Spinal cord (tissue), 10 donors: ENCODE data around the gene MACROD2. TPM values are rescaled to one million over a fixed set of nuclear protein-coding genes. Genes with fewer than 3 reads are reported as not detected.
A peak's percentile ranks its signal among the peaks of the same experiment; 100 is the strongest.

ENCODE experiments used
- DNase-seq, 6 donors: peaks; one replicate each; pipeline versions ENCODE4 v3.0.0 to v3.0.0-alpha.2; 2013 to 2015; ENCODE audit warnings: low spot score in 6 of 6, low read depth in 4 of 6
- H3K27ac ChIP-seq: one replicate; pipeline ENCODE4 v1.5.1; 2013; ENCODE audit warnings: low read depth, low read length, control low read depth
- H3K27me3 ChIP-seq: one replicate; pipeline ENCODE4 v1.6.1; 2013; ENCODE audit warnings: low read length; ENCODE audit not compliant: control insufficient read depth, insufficient read depth
- H3K36me3 ChIP-seq: one replicate; pipeline ENCODE4 v1.6.1; 2013; ENCODE audit warnings: low read length; ENCODE audit not compliant: control insufficient read depth, insufficient read depth
- H3K4me1 ChIP-seq: one replicate; pipeline ENCODE4 v1.6.1; 2013; ENCODE audit warnings: low read length; ENCODE audit not compliant: control insufficient read depth, insufficient read depth
- H3K4me3 ChIP-seq: one replicate; pipeline ENCODE4 v1.5.1; 2013; ENCODE audit warnings: low read depth, low read length, control low read depth
- H3K9me3 ChIP-seq: one replicate; pipeline ENCODE4 v1.6.1; 2013; ENCODE audit warnings: low read length; ENCODE audit not compliant: control insufficient read depth, insufficient read depth
- WGBS: methylation state at CpG from one replicate; pipeline ENCODE4 v1.1.5; 2013; ENCODE audit warnings: missing lambda C conversion rate; ENCODE audit not compliant: insufficient coverage; 5-methylcytosine and 5-hydroxymethylcytosine counted together
- polyA plus RNA-seq, 2 donors: library from polyadenylated mRNA; unstranded; fragments of 120-200 nt; gene quantifications; one replicate each; pipeline ENCODE4 v1.2.1, GENCODE V29; 2013; ENCODE audit not compliant: insufficient read length in 2 of 2
- total RNA-seq, 2 donors: library from RNA; depleted of rRNA in 1 of 2; stranded (reverse); fragments of 120-200 nt in 1 of 2; fragments of >200 nt in 1 of 2; gene quantifications; one replicate each; pipeline versions ENCODE4 v1.2.3 to v1.2.4, GENCODE V29; 2013 to 2014
- donor health status: healthy.

MACROD2 gene
- total and polyA plus RNA-seq, 4 donors = 16.2 to 34.0 (median 23.6) TPM

DNA sequence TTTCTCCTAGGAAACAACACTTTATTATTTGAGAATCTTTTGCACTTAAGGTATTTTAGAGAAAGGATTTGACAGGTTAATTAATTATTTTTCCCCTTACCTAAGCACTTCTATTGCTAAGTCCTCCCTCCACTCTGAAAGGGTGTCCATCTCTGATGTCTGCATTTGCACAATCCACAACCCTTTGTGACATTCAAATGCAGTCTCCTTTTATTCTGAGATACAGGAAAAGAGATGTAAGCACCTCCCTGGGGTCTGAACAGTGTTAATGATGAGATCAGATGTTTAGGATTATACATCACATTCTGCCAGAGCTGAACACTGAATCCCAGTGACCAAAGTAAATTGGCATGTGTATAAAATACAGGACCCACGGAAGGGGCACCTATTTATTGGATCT lies 1206.3 kb downstream of the MACROD2 start:
- Histone ChIP-seq H3K36me3 (no peaks in the 10 kb centered on the region), H3K27ac (no peak overlapping the region), H3K27me3 (no peaks in the 10 kb centered on the region), H3K4me1 (no peaks in the 10 kb centered on the region), H3K9me3 (no peaks in the 10 kb centered on the region), H3K4me3 (no peak overlapping the region)
- DNase-seq = no peak
- no CpG with 5 or more reads among the region's 1 CpG for WGBS

DNA sequence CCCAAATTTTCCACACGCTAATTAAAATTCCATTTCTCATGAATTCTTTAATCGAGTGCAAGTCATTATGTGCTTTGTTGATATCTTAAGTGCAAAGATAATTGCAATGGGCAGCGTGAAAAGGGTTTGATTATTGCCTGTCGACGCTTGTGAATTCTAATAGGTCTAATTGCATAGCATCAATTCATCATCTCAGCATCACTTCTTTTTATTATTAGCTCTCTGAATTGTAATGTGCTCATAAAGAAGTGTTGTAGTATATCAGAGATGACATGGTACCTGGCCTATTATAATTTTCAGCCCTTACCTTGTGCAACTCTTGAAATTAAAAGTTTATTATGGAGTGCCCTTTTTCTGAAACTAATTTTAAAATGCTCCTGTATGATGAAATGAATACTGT lies 1208.9 kb downstream of the MACROD2 start:
- Histone ChIP-seq H3K36me3 (no peaks in the 10 kb centered on the region), H3K4me1 (no peaks in the 10 kb centered on the region), H3K9me3 (peaks cover 3% of the 10 kb centered on the region), H3K27me3 (no peaks in the 10 kb centered on the region), H3K27ac (no peak overlapping the region), H3K4me3 (no peak overlapping the region)
- WGBS = no CpG with 5 or more reads among the region's 5 CpGs
- peak in 1 of 6 donors; percentile 65 for DNase-seq

DNA sequence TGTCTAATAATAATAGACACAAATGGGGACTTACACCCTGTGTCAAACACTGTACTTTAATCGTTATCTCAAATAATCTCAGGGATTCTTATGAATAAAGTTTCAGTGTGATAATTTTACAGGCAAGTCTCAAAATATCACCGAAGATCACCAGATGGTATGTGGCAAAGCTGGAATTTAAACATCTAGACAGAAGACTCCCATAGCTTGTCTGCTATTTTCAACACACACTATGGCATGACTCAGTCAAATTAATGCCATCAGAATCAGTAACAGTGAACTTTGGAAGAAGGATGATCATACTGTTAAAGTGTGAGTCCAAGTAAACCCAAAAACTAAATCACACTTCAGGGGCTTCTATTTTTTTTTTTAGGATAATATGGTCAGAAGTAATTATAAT lies 1209.7 kb downstream of the MACROD2 start:
- Histone ChIP-seq H3K27me3 (no peaks in the 10 kb centered on the region), H3K36me3 (no peaks in the 10 kb centered on the region), H3K27ac (no peak overlapping the region), H3K4me3 (no peak overlapping the region), H3K4me1 (no peaks in the 10 kb centered on the region), H3K9me3 (peaks cover 3% of the 10 kb centered on the region)
- peak in 1 of 6 donors; percentile 25 for DNase-seq
- no CpG with 5 or more reads among the region's 2 CpGs for WGBS

DNA sequence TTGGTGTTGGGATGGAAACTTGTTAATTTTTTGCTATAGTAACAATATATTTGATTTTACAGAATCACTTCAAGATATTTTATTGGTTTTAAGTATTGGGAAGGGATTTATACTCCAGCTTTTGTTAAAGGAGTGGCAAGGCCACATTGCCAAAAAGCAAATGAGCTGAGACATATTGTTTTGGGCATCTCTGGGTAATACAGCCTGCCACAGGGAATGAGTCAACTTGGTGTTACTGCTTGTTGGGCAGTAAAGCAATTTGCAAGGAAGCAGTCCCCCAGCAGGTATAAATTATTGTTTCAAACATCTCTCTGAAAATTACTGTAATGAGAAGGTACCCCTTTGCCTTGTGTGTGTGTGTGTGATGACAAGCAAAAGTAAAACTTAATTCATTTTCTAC lies 1210.4 kb downstream of the MACROD2 start:
- Histone ChIP-seq H3K4me1 (no peaks in the 10 kb centered on the region), H3K27me3 (no peaks in the 10 kb centered on the region), H3K36me3 (no peaks in the 10 kb centered on the region), H3K9me3 (peaks cover 3% of the 10 kb centered on the region), H3K27ac (no peak overlapping the region), H3K4me3 (no peak overlapping the region)
- DNase-seq = no peak

DNA sequence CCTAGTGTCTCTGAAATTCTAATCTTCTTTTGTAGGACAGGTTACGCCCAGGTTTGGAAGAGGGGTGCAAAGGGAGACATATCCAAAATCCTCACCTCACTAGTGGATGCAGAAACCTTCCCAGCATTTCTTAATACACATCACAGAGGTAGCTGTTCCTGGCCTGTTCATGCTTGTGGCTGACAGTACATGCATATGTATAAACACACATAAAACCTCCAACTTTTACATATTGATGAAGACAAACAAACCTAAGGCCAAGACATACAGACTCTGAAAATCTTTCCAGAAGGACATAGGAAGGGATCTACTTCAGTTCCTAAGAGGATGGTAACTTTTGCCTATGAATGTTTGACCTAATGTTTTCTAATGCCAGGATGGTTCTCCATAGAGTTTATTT lies 1214.2 kb downstream of the MACROD2 start:
- H3K27ac ChIP-seq = no peak overlapping the region
- peaks cover 3% of the 10 kb centered on the region for H3K9me3 ChIP-seq
- no peaks in the 10 kb centered on the region for H3K27me3 ChIP-seq
- H3K4me3 ChIP-seq = no peak overlapping the region
- no peak for DNase-seq
- H3K4me1 ChIP-seq = no peaks in the 10 kb centered on the region
- no peaks in the 10 kb centered on the region for H3K36me3 ChIP-seq
- no CpG with 5 or more reads among the region's 1 CpG for WGBS

DNA sequence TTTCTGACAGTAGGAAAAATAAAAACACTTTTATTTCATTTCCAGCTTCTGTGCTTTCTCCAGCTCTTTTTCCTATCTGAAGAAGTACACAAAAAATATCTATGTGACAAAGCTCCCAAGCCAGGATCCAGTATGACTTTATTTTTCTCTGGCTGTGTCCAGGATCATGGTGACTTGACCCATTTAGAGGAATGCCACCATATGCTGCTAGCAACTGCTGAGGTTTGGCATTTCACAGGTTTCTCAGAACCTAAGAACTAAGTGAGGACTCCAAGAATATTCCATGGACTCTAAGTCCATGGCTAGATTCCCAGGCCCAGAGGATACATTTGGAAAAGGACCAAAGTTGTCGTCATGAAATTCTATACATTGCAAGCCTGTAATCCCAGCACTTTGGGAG lies 1218.7 kb downstream of the MACROD2 start:
- Histone ChIP-seq H3K9me3 (no peaks in the 10 kb centered on the region), H3K27me3 (no peaks in the 10 kb centered on the region), H3K27ac (no peak overlapping the region), H3K4me1 (no peaks in the 10 kb centered on the region), H3K4me3 (no peak overlapping the region), H3K36me3 (no peaks in the 10 kb centered on the region)
- DNase-seq = no peak
- WGBS = no CpG with 5 or more reads among the region's 1 CpG

DNA sequence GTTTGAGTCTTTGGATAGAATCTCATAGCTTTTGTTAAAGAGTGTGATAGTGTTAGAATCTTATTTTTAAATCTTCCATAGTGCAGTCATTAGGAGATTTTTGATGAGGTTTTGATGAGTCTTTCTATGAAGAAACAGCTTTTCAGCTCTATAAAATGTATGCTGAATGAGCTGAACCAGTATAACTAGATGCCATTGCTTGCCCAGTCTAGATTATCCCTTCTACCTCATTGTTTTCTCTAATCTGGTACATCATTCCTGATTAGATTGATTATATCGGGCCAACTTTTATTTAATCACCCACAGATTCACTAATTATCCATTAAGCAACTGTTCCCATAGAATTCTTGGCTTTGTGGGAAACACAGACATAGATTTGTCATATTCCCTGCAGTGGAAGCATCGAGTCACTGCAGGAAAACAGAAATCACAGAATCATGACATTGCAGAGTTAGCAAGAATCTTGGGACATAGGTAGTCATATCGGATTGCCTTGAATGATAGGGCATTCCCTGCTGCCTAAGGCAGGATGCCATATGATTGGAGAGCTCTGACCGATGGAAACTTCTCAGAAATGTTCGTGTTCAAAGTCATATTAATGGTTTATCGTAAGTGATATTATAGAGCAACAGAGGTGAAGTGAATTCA lies 1224.8 kb downstream of the MACROD2 start:
- 87% methylated on average over 4 of the region's 6 CpGs for WGBS
- no peak overlapping the region for H3K4me3 ChIP-seq
- no peaks in the 10 kb centered on the region for H3K4me1 ChIP-seq
- H3K9me3 ChIP-seq = no peaks in the 10 kb centered on the region
- no peaks in the 10 kb centered on the region for H3K27me3 ChIP-seq
- DNase-seq = peak in 1 of 6 donors; percentile 69
- no peak overlapping the region for H3K27ac ChIP-seq
- no peaks in the 10 kb centered on the region for H3K36me3 ChIP-seq

DNA sequence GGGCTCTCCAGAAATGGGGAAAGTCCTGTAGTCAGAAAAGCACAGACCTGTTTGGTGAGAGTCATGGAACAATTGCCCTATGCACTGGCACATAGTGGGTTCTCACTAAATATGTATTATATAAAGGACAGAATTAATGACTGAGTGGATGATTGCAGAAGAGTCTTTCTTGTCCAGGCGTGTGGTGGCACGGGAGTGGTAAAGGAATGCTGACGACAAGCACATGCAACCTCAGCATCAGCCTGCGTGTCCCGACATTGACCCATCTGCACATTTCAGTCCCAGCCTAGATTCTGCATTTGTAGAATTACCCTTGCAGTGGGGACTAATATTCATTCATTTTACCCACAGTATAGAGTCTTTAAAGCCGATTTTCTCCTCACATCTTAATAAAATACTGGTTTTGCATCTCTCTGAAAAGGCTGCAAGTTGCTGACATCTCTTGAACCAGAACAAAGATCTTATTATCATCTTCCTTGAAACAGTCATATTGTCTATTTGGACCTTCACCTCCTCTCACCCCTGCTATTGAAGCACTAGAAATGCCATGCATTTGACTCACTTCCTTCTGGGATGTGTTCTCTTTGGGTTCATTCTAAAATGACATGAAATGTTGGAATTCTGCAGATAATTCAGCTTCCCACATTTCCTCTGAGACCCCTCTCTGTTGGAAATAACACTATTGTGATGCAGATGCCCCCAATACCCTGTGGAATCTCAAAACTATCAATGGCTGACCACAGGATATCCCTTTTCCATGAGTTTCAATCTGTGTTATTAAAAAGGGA lies 1225.7 kb downstream of the MACROD2 start:
- no peaks in the 10 kb centered on the region for H3K36me3 ChIP-seq
- no peaks in the 10 kb centered on the region for H3K27me3 ChIP-seq
- H3K9me3 ChIP-seq = no peaks in the 10 kb centered on the region
- H3K4me1 ChIP-seq = no peaks in the 10 kb centered on the region
- no peak for DNase-seq
- WGBS = 64% methylated on average over 4 of the region's 6 CpGs
- H3K4me3 ChIP-seq = no peak overlapping the region
- H3K27ac ChIP-seq = peak overlapping the region; percentile 38

DNA sequence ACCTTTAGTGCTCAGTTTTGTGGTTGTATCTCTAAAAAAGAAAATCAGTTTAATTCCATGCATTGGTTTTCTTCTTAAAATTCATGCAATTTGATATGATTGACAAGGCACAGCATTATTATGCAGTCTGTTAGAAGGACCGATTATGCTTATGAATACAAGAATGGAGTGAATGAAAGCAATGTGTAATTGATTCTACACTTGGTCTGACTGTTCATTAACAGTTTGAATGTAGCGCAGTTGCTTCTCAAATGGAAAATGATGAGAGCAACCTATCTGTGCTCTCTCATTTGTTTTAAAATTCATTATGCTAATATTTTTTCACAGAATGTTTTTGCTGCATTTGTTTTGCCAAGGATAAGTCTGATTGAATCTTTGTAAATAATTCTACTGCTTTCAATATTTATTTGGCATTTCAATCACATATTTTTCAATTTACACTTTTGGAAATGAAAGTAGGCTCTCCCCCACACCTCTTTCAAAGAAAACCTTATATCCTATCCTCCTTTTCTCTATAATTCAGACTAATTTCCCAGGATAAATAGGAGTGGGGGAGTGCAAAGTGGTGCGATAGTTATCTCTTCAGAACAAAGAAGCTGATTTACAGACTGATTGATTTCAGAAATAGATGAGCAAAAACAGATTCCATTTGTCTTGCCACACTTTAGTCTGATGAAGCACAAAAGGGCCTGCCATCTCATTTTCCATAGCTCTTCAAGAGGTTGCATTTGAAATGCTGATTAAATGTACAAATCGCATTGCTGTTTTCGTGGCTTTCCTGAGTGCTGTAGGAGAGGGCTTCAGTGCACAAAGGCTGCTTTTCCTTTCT lies 1227.4 kb downstream of the MACROD2 start:
- no peaks in the 10 kb centered on the region for H3K27me3 ChIP-seq
- H3K9me3 ChIP-seq = no peaks in the 10 kb centered on the region
- 33% methylated on average over 1 of the region's 5 CpGs for WGBS
- H3K4me1 ChIP-seq = no peaks in the 10 kb centered on the region
- peak overlapping the region; percentile 37 for H3K27ac ChIP-seq
- no peaks in the 10 kb centered on the region for H3K36me3 ChIP-seq
- H3K4me3 ChIP-seq = no peak overlapping the region
- DNase-seq = peak in 2 of 6 donors; percentile 50 to 55
